K562 (cell line): ENCODE results near the gene RACGAP1. TPM values are rescaled to one million over a fixed set of nuclear protein-coding genes. Genes with fewer than 3 reads are reported as not detected.

ENCODE experiments used
- CHCHD3 ChIP-seq: fragments of 250-450 bp; sonication (Bioruptor Pico); IDR thresholded peaks from 2 replicates; pipeline ENCODE4 v2.1.2; 2022; ENCODE audit warnings: mild to moderate bottlenecking
- CUX1 ChIP-seq: fragments of 200-800 bp; sonication (Bioruptor generic); IDR thresholded peaks from 2 replicates; pipeline ENCODE4 v1.6.1; 2016; ENCODE audit warnings: missing genetic modification characterization, missing compliant biosample characterization
- E2F4 ChIP-seq: sonication (generic); formaldehyde crosslinking; IDR thresholded peaks from 2 replicates; pipeline ENCODE4 v1.8.0; 2022; ENCODE audit warnings: mild to moderate bottlenecking, low read depth, missing genetic modification reagents
- GATAD2B ChIP-seq: fragments of 450-650 bp; IDR thresholded peaks from 2 replicates; pipeline ENCODE4 v1.6.1; 2017; ENCODE audit warnings: mild to moderate bottlenecking, borderline replicate concordance
- HDAC8 ChIP-seq: fragments of 450-650 bp; IDR thresholded peaks from 2 replicates; pipeline ENCODE4 v1.6.1; 2016; ENCODE audit warnings: mild to moderate bottlenecking, missing genetic modification characterization, moderate library complexity, missing compliant biosample characterization
- IFI16 ChIP-seq: fragments of 250-450 bp; sonication (Bioruptor Pico); IDR thresholded peaks from 2 replicates; pipeline ENCODE4 v2.1.2; 2022; ENCODE audit warnings: mild to moderate bottlenecking, inconsistent platforms
- NEUROD1 ChIP-seq: fragments of 150-350 bp; IDR thresholded peaks from 2 replicates; pipeline ENCODE4 v1.6.1; 2014; ENCODE audit warnings: borderline replicate concordance, low read length, low read depth; ENCODE audit not compliant: partially characterized antibody
- PHF8 ChIP-seq: fragments of 200-600 bp; sonication (generic); IDR thresholded peaks from 2 replicates; pipeline ENCODE4 v1.6.1; 2012; ENCODE audit warnings: mixed run types, mild to moderate bottlenecking, inconsistent platforms, low read length, moderate library complexity, borderline replicate concordance
- PRMT5 ChIP-seq: sonication (generic); formaldehyde crosslinking; IDR thresholded peaks from 2 replicates; pipeline ENCODE4 v1.5.0; 2020; ENCODE audit warnings: missing genetic modification reagents
- PTTG1 ChIP-seq: fragments of 450-650 bp; IDR thresholded peaks from 2 replicates; pipeline ENCODE4 v1.6.1; 2016; ENCODE audit warnings: low read depth, mild to moderate bottlenecking, missing genetic modification characterization, missing compliant biosample characterization
- RUNX1 ChIP-seq: sonication (generic); IDR thresholded peaks from 2 replicates; pipeline ENCODE4 v1.6.1; 2016; ENCODE audit warnings: antibody characterized with exemption, low read depth
- TAL1 ChIP-seq: fragments of 450-650 bp; IDR thresholded peaks from 2 replicates; pipeline ENCODE4 v1.6.1; 2016; ENCODE audit warnings: mild to moderate bottlenecking
- TCF7 ChIP-seq: sonication (generic); IDR thresholded peaks from 2 replicates; pipeline ENCODE4 v1.6.1; 2016; ENCODE audit warnings: antibody characterized with exemption, borderline replicate concordance
- USF1 ChIP-seq: sonication (generic); formaldehyde crosslinking; IDR thresholded peaks from 2 replicates; pipeline ENCODE4 v1.9.0; 2022; ENCODE audit warnings: mild to moderate bottlenecking, missing genetic modification reagents
- ZC3H8 ChIP-seq: fragments of 450-650 bp; IDR thresholded peaks from 2 replicates; pipeline ENCODE4 v1.6.1; 2017
- ZNF668 ChIP-seq: fragments of 250-450 bp; sonication (Bioruptor Pico); IDR thresholded peaks from 2 replicates; pipeline ENCODE4 v1.8.0; 2022; ENCODE audit warnings: mild to moderate bottlenecking, inconsistent platforms
- ZNF785 ChIP-seq: fragments of 250-450 bp; sonication (Bioruptor Pico); IDR thresholded peaks from 2 replicates; pipeline ENCODE4 v1.4.0; 2020; ENCODE audit warnings: mild to moderate bottlenecking
- polyA plus RNA-seq, 8 experiments: library from polyadenylated mRNA; depleted of rRNA in 4 of 8; stranded (reverse) in 5 of 8; unstranded in 3 of 8; fragments of >200 nt; fragmentation: Nextera tagmentation in 2 of 8; fragmentation: Illumina TruSeq in 1 of 8; extraction: Ambion mirVana in 2 of 8; extraction: Trizol in 1 of 8; gene quantifications; 2 replicates each; pipeline versions ENCODE4 v1.2.1 to v1.2.3, GENCODE V29; 2011 to 2014; ENCODE audit warnings: inconsistent platforms in 1 of 8, missing spikeins in 1 of 8
- total RNA-seq, 7 experiments: library from RNA; depleted of rRNA in 6 of 7; stranded (reverse); fragments of >200 nt in 6 of 7; fragmentation: Illumina TruSeq in 2 of 7; extraction: Trizol in 2 of 7; gene quantifications; 2 replicates each; pipeline versions ENCODE4 v1.2.1 to v1.2.3, GENCODE V29; 2011 to 2021; ENCODE audit warnings: low replicate concordance in 1 of 7

RACGAP1 gene
- total and polyA plus RNA-seq, 9 of the 15 experiments (the other 6 are each of a cell fraction or from before 2014, with no cell fraction given): 56.4 to 92.9 (median 71.8) TPM

- TF ChIP-seq PTTG1 (no peak), HDAC8 (tag) (no peak), NEUROD1 (no peak), TAL1 (peak; percentile 22; the same call in 1 of the 2 replicates), TCF7 (no peak), PHF8 (no peak), ZNF785 (CRISPR knock-in tag) (no peak), E2F4 (CRISPR knock-in tag) (no peak), CUX1 (CRISPR knock-in tag) (no peak), USF1 (CRISPR knock-in tag) (no peak), IFI16 (CRISPR knock-in tag) (no peak), ZC3H8 (no peak), RUNX1 (no peak), PRMT5 (CRISPR knock-in tag) (no peak), CHCHD3 (CRISPR knock-in tag) (no peak), GATAD2B (no peak), ZNF668 (no peak)
These were observed 14.0 kb upstream of the RACGAP1 start (continued) for GRCh38 chr12:50039151-50039835.
